ENCODE measurements around the gene MACROD1.

- TF ChIP-seq CTCF (IDR thresholded peaks at IDR 0.05 in 8 of 11, conservative IDR thresholded peaks at IDR 0.05 in 3 of 11) (no peak), POLR2A (IDR thresholded peaks at IDR 0.05) (no peak), POLR2AphosphoS5 (IDR thresholded peaks at IDR 0.05) (no peak)
Observed at GRCh38 chr11:64093233-64094039, 72.5 kb downstream of the MACROD1 start.

Measured in spleen (tissue), 7 donors.